AG04450 (cell line): ENCODE measurements around the gene EFHC2. TPM values are rescaled to one million over a fixed set of nuclear protein-coding genes. Genes with fewer than 3 reads are reported as not detected.

Experiments used
- CTCF ChIA-PET: fragments of 300-600, 350-600 bp; formaldehyde crosslinking; extraction: SDS; loops from one replicate; lab custom pipeline; 2022; ENCODE audit warnings: antibody characterized with exemption, inconsistent platforms; lab: Charles Lee
- POLR2A ChIA-PET: fragments of 350-600 bp; formaldehyde crosslinking; extraction: SDS; loops from one replicate; lab custom pipeline; 2021; ENCODE audit warnings: antibody characterized with exemption, inconsistent platforms; lab: Yijun Ruan, JAX
- DNase-seq: peaks from one replicate; pipeline ENCODE4 v3.0.0-alpha.2; 2011; ENCODE audit warnings: low read depth, low spot score
- H3K27ac ChIP-seq: one replicate; pipeline ENCODE4 v1.5.1; 2012; ENCODE audit warnings: low read depth, low read length, control low read depth
- H3K27me3 ChIP-seq: one replicate; pipeline ENCODE4 v1.6.0; 2012; ENCODE audit warnings: low read length; ENCODE audit not compliant: control insufficient read depth, insufficient read depth
- H3K4me3 ChIP-seq: 2 replicates; pipeline ENCODE4 v1.5.1; 2011; ENCODE audit warnings: mild to moderate bottlenecking, low read depth, low read length, control low read depth
- H3K9me3 ChIP-seq: 2 replicates; pipeline ENCODE4 v1.5.1; 2012; ENCODE audit warnings: low read length; ENCODE audit not compliant: control insufficient read depth, insufficient read depth
- CTCF ChIP-seq: IDR thresholded peaks from 2 replicates; pipeline ENCODE4 v1.5.1; 2011; ENCODE audit warnings: low read depth, low read length, control low read depth, inconsistent platforms
- polyA plus RNA-seq: library from polyadenylated mRNA; depleted of rRNA; stranded (reverse); fragments of >200 nt; gene quantifications from 2 replicates; pipeline ENCODE4 v1.2.3, GENCODE V29; 2011

The EFHC2 gene
- polyA plus RNA-seq, 1 experiment: 0.42 TPM

DNA sequence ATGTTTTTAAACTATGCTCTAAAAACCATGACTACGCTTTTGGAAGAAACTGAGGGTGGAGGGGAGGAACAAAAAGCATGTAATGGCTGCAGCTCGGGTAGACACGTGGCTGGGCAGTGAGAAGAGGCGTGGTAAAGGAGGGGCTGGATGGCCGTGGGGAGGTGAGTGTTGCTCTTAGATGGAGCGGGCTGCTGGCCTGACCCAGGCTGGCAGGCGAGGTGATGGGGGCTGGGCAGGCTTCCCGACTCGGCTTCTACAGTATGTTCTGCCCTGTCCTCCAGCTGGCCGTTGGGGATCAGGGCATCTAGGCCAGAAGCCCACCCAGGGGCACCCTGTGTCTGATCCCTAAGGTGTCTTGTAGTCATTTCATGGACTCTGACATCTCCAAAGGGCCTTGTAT is 60.7 kb downstream of the EFHC2 start:
- DNase-seq: no peak
- ChIA-PET POLR2A (no interaction called here), CTCF (no interaction called here)
- Histone ChIP-seq H3K27ac (no peak overlapping the region), H3K27me3 (no peaks in the 10 kb centered on the region), H3K4me3 (no peak overlapping the region), H3K9me3 (no peaks in the 10 kb centered on the region)
- TF ChIP-seq CTCF: no peak

DNA sequence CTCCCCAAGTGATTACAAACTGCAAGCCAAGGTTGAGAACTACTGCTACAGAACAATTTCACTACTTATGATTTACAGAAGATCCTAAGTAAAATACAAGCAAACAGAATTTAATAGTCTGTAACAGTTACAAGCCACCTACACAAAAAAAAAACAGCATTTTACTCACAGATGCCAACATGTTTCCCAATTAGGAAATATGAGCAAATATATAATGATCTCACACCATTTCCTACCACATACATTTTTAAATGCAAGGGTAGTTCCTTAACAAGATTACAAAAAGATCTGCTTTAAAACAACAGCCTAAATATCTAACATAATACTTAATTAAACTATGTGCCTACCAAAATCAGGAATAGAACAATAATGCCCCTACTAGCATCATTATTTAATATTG is 63.4 kb downstream of the EFHC2 start:
- no peak overlapping the region for H3K4me3 ChIP-seq
- TF ChIP-seq CTCF: no peak
- H3K9me3 ChIP-seq: no peaks in the 10 kb centered on the region
- CTCF ChIA-PET: no interaction called here
- no peak for DNase-seq
- POLR2A ChIA-PET: no interaction called here
- no peaks in the 10 kb centered on the region for H3K27me3 ChIP-seq
- H3K27ac ChIP-seq: no peak overlapping the region

DNA sequence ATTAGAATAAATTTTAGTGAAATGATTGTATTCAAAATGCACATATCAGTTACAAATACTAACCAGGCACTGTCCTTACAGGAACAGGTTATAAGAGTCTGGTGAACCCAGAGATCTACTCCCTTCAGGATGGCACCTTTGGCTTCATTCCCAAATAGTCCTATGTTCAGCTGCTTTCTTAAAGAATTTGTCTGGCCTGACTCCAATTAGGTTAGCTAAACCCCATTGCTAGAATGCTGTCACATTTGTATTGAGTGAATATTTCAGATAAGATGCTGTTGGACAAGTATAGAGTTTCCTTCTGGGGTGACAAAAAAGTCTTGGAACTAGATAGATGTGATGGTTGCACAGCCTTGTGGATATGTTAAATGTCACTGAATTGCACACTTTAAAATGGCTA is 69.4 kb downstream of the EFHC2 start:
- Histone ChIP-seq H3K9me3 (no peaks in the 10 kb centered on the region), H3K27ac (no peak overlapping the region), H3K4me3 (no peak overlapping the region), H3K27me3 (no peaks in the 10 kb centered on the region)
- ChIA-PET CTCF (interaction anchor here (0.8 kb wide), 2 partner anchors 31 to 316 kb away, joined by 3 read pairs; no protein-coding TSS in a partner anchor), POLR2A (no interaction called here)
- no peak for TF ChIP-seq CTCF
- DNase-seq: no peak

- ChIA-PET CTCF (interaction anchor here (1.1 kb wide), 1 partner anchor 309 kb away, joined by 7 read pairs; no protein-coding TSS in a partner anchor), POLR2A (no interaction called here)
- Histone ChIP-seq H3K27ac (no peak overlapping the region), H3K27me3 (no peaks in the 10 kb centered on the region), H3K9me3 (no peaks in the 10 kb centered on the region), H3K4me3 (no peak overlapping the region)
- DNase-seq: no peak
- no peak for TF ChIP-seq CTCF
Observed at GRCh38 chrX:44267861-44268260, 75.6 kb downstream of the EFHC2 start.

- Histone ChIP-seq H3K4me3 (no peak overlapping the region), H3K27ac (no peak overlapping the region), H3K27me3 (no peaks in the 10 kb centered on the region), H3K9me3 (no peaks in the 10 kb centered on the region)
- TF ChIP-seq CTCF: no peak
- DNase-seq: no peak
- CTCF ChIA-PET: no interaction called here
- POLR2A ChIA-PET: no interaction called here
Observed at GRCh38 chrX:44267116-44267515, 76.4 kb downstream of the EFHC2 start.
